ENCODE results near the gene RMND1. TPM values are rescaled to one million over a fixed set of nuclear protein-coding genes. Genes with fewer than 3 reads are reported as not detected.

The RMND1 gene
- 10 to 100 TPM; 19.0 to 19.7 TPM for total RNA-seq

GRCh38 chr6:151451950-151452749 lies at the start of gene RMND1:
Gene RMND1 (minus strand): TSS chr6:151452126. CDS start chr6:151445811, 6,315 bp downstream.
- ATAC-seq, result peak; percentile 98
- H3K9me3 Mint-ChIP-seq, result no peaks in the 10 kb centered on the region
- intact Hi-C loops (cut with micrococcal nuclease), result loop anchor here (5.0 kb wide), 2 partner anchors 60 to 1530 kb away; partner anchors contain the start of genes FBXO5 and ZBTB2
- H3K27ac Mint-ChIP-seq, result peak within 1 kb of the TSS; percentile 85
- peak; percentile 100 for DNase-seq
- H3K4me1 Mint-ChIP-seq (ENCODE audit: low read depth), result peaks cover 31% of the 10 kb centered on the region
- TF ChIP-seq CTCF (IDR thresholded peaks at IDR 0.05), result no peak
- H3K27me3 Mint-ChIP-seq, result no peaks in the 10 kb centered on the region
- H3K4me3 Mint-ChIP-seq, result peak within 1 kb of the TSS; percentile 93
- CTCF ChIA-PET, result interaction anchor here (1.2 to 2.1 kb wide), 4 partner anchors 11 to 128 kb away, joined by 3 to 11 read pairs (median 6); no protein-coding TSS in a partner anchor
- POLR2A ChIA-PET, result interaction anchor here (0.7 to 2.2 kb wide), 7 partner anchors 12 to 732 kb away, joined by 3 to 24 read pairs (median 4); partner anchors contain the start of gene ZBTB2
- peaks cover 12% of the 10 kb centered on the region for H3K36me3 Mint-ChIP-seq (ENCODE audit: low read depth)

GRCh38 chr6:151499551-151499950 lies 47.6 kb upstream of the RMND1 start:
- Mint-ChIP-seq H3K36me3 (ENCODE audit: low read depth) (no peaks in the 10 kb centered on the region), H3K27me3 (peaks cover 26% of the 10 kb centered on the region), H3K27ac (no peak overlapping the region), H3K9me3 (no peaks in the 10 kb centered on the region), H3K4me1 (ENCODE audit: low read depth) (peaks cover 8% of the 10 kb centered on the region), H3K4me3 (no peak overlapping the region)
- CTCF ChIA-PET, result no interaction called here
- no peak for TF ChIP-seq CTCF (IDR thresholded peaks at IDR 0.05)
- ATAC-seq (no peak), DNase-seq (no peak)
- intact Hi-C loops (cut with micrococcal nuclease), result no loop called here
- POLR2A ChIA-PET, result no interaction called here

GRCh38 chr6:151498327-151498726 lies 46.4 kb upstream of the RMND1 start:
- no peaks in the 10 kb centered on the region for H3K36me3 Mint-ChIP-seq (ENCODE audit: low read depth)
- intact Hi-C loops (cut with micrococcal nuclease), result no loop called here
- H3K4me1 Mint-ChIP-seq (ENCODE audit: low read depth), result peaks cover 9% of the 10 kb centered on the region
- DNase-seq, result no peak
- CTCF ChIA-PET, result no interaction called here
- H3K4me3 Mint-ChIP-seq, result no peak overlapping the region
- no peak for TF ChIP-seq CTCF (IDR thresholded peaks at IDR 0.05)
- POLR2A ChIA-PET, result no interaction called here
- ATAC-seq, result no peak
- no peak overlapping the region for H3K27ac Mint-ChIP-seq
- H3K9me3 Mint-ChIP-seq, result no peaks in the 10 kb centered on the region
- peaks cover 33% of the 10 kb centered on the region for H3K27me3 Mint-ChIP-seq

- no peak overlapping the region for H3K27ac Mint-ChIP-seq
- no peak overlapping the region for H3K4me3 Mint-ChIP-seq
- POLR2A ChIA-PET, result no interaction called here
- no peaks in the 10 kb centered on the region for H3K36me3 Mint-ChIP-seq (ENCODE audit: low read depth)
- H3K9me3 Mint-ChIP-seq, result no peaks in the 10 kb centered on the region
- intact Hi-C loops (cut with micrococcal nuclease), result no loop called here
- TF ChIP-seq CTCF (IDR thresholded peaks at IDR 0.05), result no peak
- H3K4me1 Mint-ChIP-seq (ENCODE audit: low read depth), result peaks cover 9% of the 10 kb centered on the region
- no peak for DNase-seq
- CTCF ChIA-PET, result no interaction called here
- ATAC-seq, result no peak
- peaks cover 37% of the 10 kb centered on the region for H3K27me3 Mint-ChIP-seq
Measured at GRCh38 chr6:151497905-151498304, 46.0 kb upstream of the RMND1 start.

GRCh38 chr6:151495380-151495779 lies 43.5 kb upstream of the RMND1 start:
- ChIA-PET POLR2A (no interaction called here), CTCF (interaction anchor here (0.7 kb wide), 1 partner anchor 30 kb away, joined by 3 read pairs; no protein-coding TSS in a partner anchor)
- intact Hi-C loops (cut with micrococcal nuclease), result no loop called here
- Mint-ChIP-seq H3K27me3 (peaks cover 41% of the 10 kb centered on the region), H3K4me1 (ENCODE audit: low read depth) (peaks cover 9% of the 10 kb centered on the region), H3K9me3 (no peaks in the 10 kb centered on the region), H3K27ac (no peak overlapping the region), H3K4me3 (no peak overlapping the region), H3K36me3 (ENCODE audit: low read depth) (no peaks in the 10 kb centered on the region)
- TF ChIP-seq CTCF (IDR thresholded peaks at IDR 0.05), result no peak
- ATAC-seq (no peak), DNase-seq (no peak)

All from activated CD8-positive, alpha-beta T cell treated with anti-CD3 and anti-CD28 coated beads for 36 hours (primary cell).